ENCODE results near the gene RGL3.

GRCh38 chr19:11384778-11385129 is 34.4 kb downstream of the RGL3 start:
- TF ChIP-seq CTCF (conservative IDR thresholded peaks at IDR 0.05; ENCODE audit: low read length) (no peak), EZH2phosphoT487 (IDR thresholded peaks at IDR 0.05; ENCODE audit: borderline replicate concordance, low read depth, low read length) (no peak)

All from OCI-LY7 (cell line).